Measurements from ENCODE around the gene OGFOD3. TPM values are rescaled to one million over a fixed set of nuclear protein-coding genes. Genes with fewer than 3 reads are reported as not detected.
"Not testable (repeated sequence)": the region's sequence is repeated elsewhere in the genome, so short reads cannot be mapped to it uniquely, and the experiment has no call there.

Gene OGFOD3
- total and polyA plus RNA-seq, 2 donors = 10.0 to 31.5 TPM

DNA sequence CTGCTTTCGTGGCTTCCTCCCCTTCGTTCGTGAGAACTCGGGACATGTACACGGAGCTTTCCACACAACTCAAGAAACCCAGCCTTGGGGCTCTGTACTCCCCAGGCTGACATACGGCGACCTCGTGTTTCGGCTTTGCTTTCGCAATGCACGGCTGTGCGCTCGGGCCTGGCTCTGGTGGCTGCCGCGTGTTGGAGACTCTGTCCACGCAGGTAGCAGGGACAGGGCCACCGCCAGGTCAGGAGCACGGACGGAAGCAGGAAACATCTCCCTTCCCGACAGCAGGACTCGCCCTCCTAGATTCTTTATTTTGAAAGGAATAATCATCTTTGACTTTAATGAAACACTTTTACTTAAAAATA is 29.5 kb downstream of the OGFOD3 start:
- no peak overlapping the region for H3K4me3 ChIP-seq (ENCODE audit: low read depth, low read length)
- WGBS = 81% methylated on average over 21 of the region's 21 CpGs
- H3K36me3 ChIP-seq (ENCODE audit: insufficient read depth) = no peaks in the 10 kb centered on the region
- no peak for DNase-seq (ENCODE audit: extremely low spot score)
- H3K4me1 ChIP-seq (ENCODE audit: insufficient read depth) = no peaks in the 10 kb centered on the region
- no peak overlapping the region for H3K27ac ChIP-seq (ENCODE audit: low read depth)

- H3K4me1 ChIP-seq (ENCODE audit: insufficient read depth) = no peaks in the 10 kb centered on the region
- no peaks in the 10 kb centered on the region for H3K36me3 ChIP-seq (ENCODE audit: insufficient read depth)
- no peak overlapping the region for H3K4me3 ChIP-seq (ENCODE audit: low read depth, low read length)
- H3K27ac ChIP-seq (ENCODE audit: low read depth) = no peak overlapping the region
- 68% methylated on average over 34 of the region's 34 CpGs for WGBS
- no peak for DNase-seq (ENCODE audit: extremely low spot score)
Observed at GRCh38 chr17:82388223-82388921, 30.0 kb downstream of the OGFOD3 start.

DNA sequence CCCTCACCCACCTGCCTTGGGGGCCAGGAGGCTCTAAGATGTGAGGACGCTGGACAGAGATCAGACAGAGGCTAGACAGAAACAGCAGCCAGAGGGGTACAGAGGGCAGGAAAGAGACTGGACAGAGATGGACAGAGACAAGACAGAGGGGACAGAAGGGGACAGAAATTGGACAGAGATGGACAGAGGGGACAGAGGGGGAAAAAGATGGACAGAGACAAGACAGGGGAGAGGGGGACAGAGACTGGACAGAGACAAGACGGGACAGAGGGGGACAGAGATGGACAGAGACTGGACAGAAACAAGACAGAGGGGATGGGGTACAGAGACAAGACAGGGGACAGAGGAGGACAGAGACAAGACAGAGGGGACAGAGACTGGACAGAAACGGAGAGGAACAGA is 30.7 kb downstream of the OGFOD3 start:
- no peak overlapping the region for H3K4me3 ChIP-seq (ENCODE audit: low read depth, low read length)
- H3K4me1 ChIP-seq (ENCODE audit: insufficient read depth) = no peaks in the 10 kb centered on the region
- DNase-seq (ENCODE audit: extremely low spot score) = no peak
- no peak overlapping the region for H3K27ac ChIP-seq (ENCODE audit: low read depth)
- no peaks in the 10 kb centered on the region for H3K36me3 ChIP-seq (ENCODE audit: insufficient read depth)
- 55% methylated on average over 3 of the region's 3 CpGs for WGBS

GRCh38 chr17:82386881-82387704 is 31.3 kb downstream of the OGFOD3 start:
- WGBS = 46% methylated on average over 38 of the region's 38 CpGs
- Histone ChIP-seq H3K27ac (ENCODE audit: low read depth) (no peak overlapping the region), H3K4me1 (ENCODE audit: insufficient read depth) (no peaks in the 10 kb centered on the region), H3K36me3 (ENCODE audit: insufficient read depth) (no peaks in the 10 kb centered on the region), H3K4me3 (ENCODE audit: low read depth, low read length) (no peak overlapping the region)
- no peak for DNase-seq (ENCODE audit: extremely low spot score)

GRCh38 chr17:82386255-82386831 is 32.0 kb downstream of the OGFOD3 start:
- no peaks in the 10 kb centered on the region for H3K4me1 ChIP-seq (ENCODE audit: insufficient read depth)
- H3K36me3 ChIP-seq (ENCODE audit: insufficient read depth) = no peaks in the 10 kb centered on the region
- WGBS = 28% methylated on average over 17 of the region's 17 CpGs
- H3K4me3 ChIP-seq (ENCODE audit: low read depth, low read length) = no peak overlapping the region
- DNase-seq (ENCODE audit: extremely low spot score) = peak; percentile 59
- H3K27ac ChIP-seq (ENCODE audit: low read depth) = no peak overlapping the region

- Histone ChIP-seq H3K36me3 (ENCODE audit: insufficient read depth) (no peaks in the 10 kb centered on the region), H3K27ac (ENCODE audit: low read depth) (no peak overlapping the region), H3K4me1 (ENCODE audit: insufficient read depth) (no peaks in the 10 kb centered on the region), H3K4me3 (ENCODE audit: low read depth, low read length) (no peak overlapping the region)
- WGBS = 16% methylated on average over 26 of the region's 26 CpGs
- peak; percentile 42 for DNase-seq (ENCODE audit: extremely low spot score)
Observed at GRCh38 chr17:82385559-82386254, 32.7 kb downstream of the OGFOD3 start.

DNA sequence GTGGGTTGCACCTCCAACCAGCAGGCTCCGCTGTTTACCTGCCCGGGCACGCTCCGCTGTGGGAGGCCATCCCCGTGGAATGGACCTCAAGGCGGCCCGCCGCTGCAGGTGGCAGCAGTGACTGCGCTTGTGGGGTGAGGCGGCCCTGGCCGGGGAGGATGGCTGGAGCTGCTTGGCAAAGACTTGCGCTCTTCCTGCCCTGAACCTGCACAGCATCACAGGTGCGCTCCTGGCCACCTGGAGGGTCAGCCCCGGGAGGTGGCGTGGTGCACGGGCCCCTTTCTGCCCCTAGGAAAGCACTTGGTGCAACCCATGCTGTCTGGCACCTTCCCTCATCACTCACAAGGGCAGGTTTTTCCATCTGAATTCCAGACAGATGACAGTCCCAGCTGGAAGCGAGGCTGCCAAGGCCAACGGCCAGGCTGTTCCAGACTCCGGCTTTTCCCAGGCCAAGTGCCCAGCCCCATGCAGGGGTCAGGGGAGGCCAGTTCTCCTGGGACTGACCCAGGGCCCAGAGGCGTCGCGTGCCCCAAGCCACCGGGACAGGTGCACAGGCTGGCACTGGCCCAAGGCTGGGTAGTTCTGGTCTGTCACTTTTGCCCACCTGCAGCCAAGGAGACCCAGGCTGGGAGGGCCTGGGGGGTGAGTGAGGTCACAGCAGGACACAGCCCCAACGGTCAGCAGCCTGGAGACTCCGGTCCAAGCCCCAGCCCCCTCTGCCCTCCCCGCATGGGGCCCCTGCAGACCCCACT is 33.5 kb downstream of the OGFOD3 start:
- DNase-seq (ENCODE audit: extremely low spot score) = no peak
- WGBS = 60% methylated on average over 26 of the region's 26 CpGs
- Histone ChIP-seq H3K4me3 (ENCODE audit: low read depth, low read length) (no peak overlapping the region), H3K36me3 (ENCODE audit: insufficient read depth) (no peaks in the 10 kb centered on the region), H3K27ac (ENCODE audit: low read depth) (no peak overlapping the region), H3K4me1 (ENCODE audit: insufficient read depth) (no peaks in the 10 kb centered on the region)

GRCh38 chr17:82384051-82384729 is 34.2 kb downstream of the OGFOD3 start:
- no peak for DNase-seq (ENCODE audit: extremely low spot score)
- 70% methylated on average over 22 of the region's 22 CpGs for WGBS
- H3K27ac ChIP-seq (ENCODE audit: low read depth) = no peak overlapping the region

GRCh38 chr17:82383411-82383810 is 35.0 kb downstream of the OGFOD3 start:
- no peak overlapping the region for H3K27ac ChIP-seq (ENCODE audit: low read depth)
- H3K36me3 ChIP-seq (ENCODE audit: insufficient read depth) = no peaks in the 10 kb centered on the region
- WGBS = 44% methylated on average over 18 of the region's 18 CpGs
- no peak overlapping the region for H3K4me3 ChIP-seq (ENCODE audit: low read depth, low read length)
- no peak for DNase-seq (ENCODE audit: extremely low spot score)
- H3K4me1 ChIP-seq (ENCODE audit: insufficient read depth) = no peaks in the 10 kb centered on the region

More at GRCh38 chr17:82384051-82384729, 34.2 kb downstream of the OGFOD3 start:
- H3K36me3 ChIP-seq (ENCODE audit: insufficient read depth) = no peaks in the 10 kb centered on the region
- no peaks in the 10 kb centered on the region for H3K4me1 ChIP-seq (ENCODE audit: insufficient read depth)
- H3K4me3 ChIP-seq (ENCODE audit: low read depth, low read length) = no peak overlapping the region

DNA sequence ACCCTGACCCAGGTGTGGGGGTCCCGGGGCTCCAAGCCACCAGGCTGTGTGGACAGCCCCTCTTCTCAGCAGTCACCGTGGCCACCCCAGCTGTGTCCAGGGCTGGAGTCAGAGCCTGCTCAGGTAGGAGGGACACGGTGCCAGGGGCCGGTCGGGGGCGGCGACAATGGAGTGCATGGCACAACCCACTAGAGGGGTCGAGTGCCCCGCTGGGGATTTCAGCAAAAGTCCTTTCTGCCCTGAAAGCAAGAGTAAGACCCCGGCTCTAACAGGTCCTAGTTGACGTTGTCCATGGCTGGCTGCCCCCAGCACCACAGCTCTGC is 35.5 kb downstream of the OGFOD3 start:
- no peaks in the 10 kb centered on the region for H3K4me1 ChIP-seq (ENCODE audit: insufficient read depth)
- no peaks in the 10 kb centered on the region for H3K36me3 ChIP-seq (ENCODE audit: insufficient read depth)
- no peak overlapping the region for H3K27ac ChIP-seq (ENCODE audit: low read depth)
- WGBS = 78% methylated on average over 11 of the region's 11 CpGs
- DNase-seq (ENCODE audit: extremely low spot score) = no peak
- H3K4me3 ChIP-seq (ENCODE audit: low read depth, low read length) = no peak overlapping the region

- not testable (repeated sequence) for DNase-seq (ENCODE audit: extremely low spot score); H3K4me3 ChIP-seq (ENCODE audit: low read depth, low read length); H3K27ac ChIP-seq (ENCODE audit: low read depth); H3K4me1 ChIP-seq (ENCODE audit: insufficient read depth); H3K36me3 ChIP-seq (ENCODE audit: insufficient read depth)
- 81% methylated on average over 21 of the region's 21 CpGs for WGBS
Observed at GRCh38 chr17:82382220-82382932, 36.0 kb downstream of the OGFOD3 start.

DNA sequence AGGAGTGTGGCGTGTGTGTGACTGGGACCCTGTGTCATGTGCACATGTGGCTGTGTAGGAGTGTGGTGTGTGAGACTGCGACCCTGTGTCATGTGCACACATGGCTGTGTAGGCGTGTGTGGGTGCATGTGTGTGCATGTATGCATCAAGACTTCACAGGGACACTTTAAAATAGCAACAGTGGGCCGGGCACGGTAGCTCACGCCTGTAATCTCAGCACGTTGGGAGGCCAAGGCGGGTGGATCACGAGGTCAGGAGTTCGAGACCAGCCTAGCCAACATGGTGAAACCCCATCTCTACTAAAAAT is 36.7 kb downstream of the OGFOD3 start:
- WGBS = 78% methylated on average over 10 of the region's 10 CpGs
- H3K36me3 ChIP-seq (ENCODE audit: insufficient read depth); H3K4me1 ChIP-seq (ENCODE audit: insufficient read depth); DNase-seq (ENCODE audit: extremely low spot score); H3K4me3 ChIP-seq (ENCODE audit: low read depth, low read length); H3K27ac ChIP-seq (ENCODE audit: low read depth): not testable (repeated sequence)

Data from urinary bladder (tissue), 4 donors.